ACC112 (cell line): ENCODE results near the gene BUD23.
"Not testable (repeated sequence)": the region's sequence is repeated elsewhere in the genome, so short reads cannot be mapped to it uniquely, and the experiment has no call there.

ENCODE experiments used
- H2AFZ ChIP-seq: fragments of 200-600 bp; sonication (generic); one replicate; pipeline ENCODE4 v1.6.0; 2017; ENCODE audit warnings: antibody characterized with exemption, low read length; ENCODE audit not compliant: unreplicated experiment
- H3K27ac ChIP-seq: fragments of 200-600 bp; sonication (generic); 2 replicates; pipeline ENCODE4 v1.5.1; 2014; ENCODE audit warnings: low read depth, mild to moderate bottlenecking, antibody characterized with exemption, low read length, moderate library complexity
- H3K27me3 ChIP-seq: fragments of 200-600 bp; sonication (generic); 2 replicates; pipeline ENCODE4 v1.6.1; 2014; ENCODE audit warnings: mild to moderate bottlenecking, antibody characterized with exemption, low read length, moderate library complexity, mixed read lengths; ENCODE audit not compliant: insufficient read depth
- H3K36me3 ChIP-seq: fragments of 200-600 bp; sonication (generic); 2 replicates; pipeline ENCODE4 v1.6.1; 2016; ENCODE audit warnings: mild to moderate bottlenecking, antibody characterized with exemption, low read length, moderate library complexity, mixed read lengths; ENCODE audit not compliant: insufficient read depth
- H3K4me1 ChIP-seq: fragments of 200-600 bp; sonication (generic); one replicate; pipeline ENCODE4 v1.6.1; 2016; ENCODE audit warnings: low read length, mixed read lengths; ENCODE audit not compliant: insufficient read depth, unreplicated experiment, control insufficient read depth
- H3K4me3 ChIP-seq: fragments of 200-600 bp; sonication (generic); 2 replicates; pipeline ENCODE4 v1.5.1; 2014; ENCODE audit warnings: mild to moderate bottlenecking, low read depth, low read length
- H3K79me2 ChIP-seq: fragments of 200-600 bp; sonication (generic); one replicate; pipeline ENCODE4 v1.6.0; 2016; ENCODE audit warnings: low read length; ENCODE audit not compliant: control insufficient read depth, unreplicated experiment, insufficient read depth

Gene BUD23

GRCh38 chr7:73648593-73649332 is 34.6 kb upstream of the BUD23 start:
- Histone ChIP-seq H3K27me3 (peaks cover 55% of the 10 kb centered on the region), H3K36me3 (no peaks in the 10 kb centered on the region), H3K79me2 (no peaks in the 10 kb centered on the region), H2AFZ (no peak overlapping the region), H3K4me1 (no peaks in the 10 kb centered on the region), H3K4me3 (peak overlapping the region; percentile 71; the same call in 1 of the 2 replicates), H3K27ac (no peak overlapping the region)

- Histone ChIP-seq H3K27ac (no peak overlapping the region), H2AFZ (no peak overlapping the region), H3K79me2 (no peaks in the 10 kb centered on the region), H3K36me3 (no peaks in the 10 kb centered on the region), H3K27me3 (peaks cover 52% of the 10 kb centered on the region), H3K4me3 (no peak overlapping the region), H3K4me1 (no peaks in the 10 kb centered on the region)
These were observed 33.8 kb upstream of the BUD23 start for GRCh38 chr7:73649576-73649975.

- Histone ChIP-seq H3K4me3 (no peak overlapping the region), H2AFZ (no peak overlapping the region), H3K27ac (no peak overlapping the region), H3K36me3 (no peaks in the 10 kb centered on the region), H3K79me2 (no peaks in the 10 kb centered on the region), H3K27me3 (peaks cover 50% of the 10 kb centered on the region), H3K4me1 (no peaks in the 10 kb centered on the region)
These were observed 32.9 kb upstream of the BUD23 start for GRCh38 chr7:73650524-73650923.

- Histone ChIP-seq H3K27me3 (peaks cover 36% of the 10 kb centered on the region), H3K79me2 (no peaks in the 10 kb centered on the region), H3K4me3 (no peak overlapping the region), H3K27ac (no peak overlapping the region), H3K36me3 (no peaks in the 10 kb centered on the region), H2AFZ (no peak overlapping the region), H3K4me1 (no peaks in the 10 kb centered on the region)
These were observed 30.9 kb upstream of the BUD23 start for GRCh38 chr7:73652541-73652949.

GRCh38 chr7:73655309-73655708 is 28.1 kb upstream of the BUD23 start:
- H3K79me2 ChIP-seq, H2AFZ ChIP-seq, H3K4me1 ChIP-seq, H3K36me3 ChIP-seq, H3K27ac ChIP-seq, H3K4me3 ChIP-seq: not testable (repeated sequence)
- peaks cover 14% of the 10 kb centered on the region; the same call in 1 of the 2 replicates for H3K27me3 ChIP-seq

- H3K4me1 ChIP-seq, result no peaks in the 10 kb centered on the region
- no peaks in the 10 kb centered on the region for H3K79me2 ChIP-seq
- H3K36me3 ChIP-seq, result no peaks in the 10 kb centered on the region
- no peak overlapping the region for H3K27ac ChIP-seq
- no peak overlapping the region for H2AFZ ChIP-seq
- no peak overlapping the region for H3K4me3 ChIP-seq
- H3K27me3 ChIP-seq, result no peaks in the 10 kb centered on the region
These were observed 23.4 kb upstream of the BUD23 start for GRCh38 chr7:73659983-73660382.

GRCh38 chr7:73660594-73660993 is 22.8 kb upstream of the BUD23 start:
- not testable (repeated sequence) for H3K36me3 ChIP-seq, H3K79me2 ChIP-seq, H3K27ac ChIP-seq, H3K27me3 ChIP-seq, H3K4me1 ChIP-seq, H3K4me3 ChIP-seq, H2AFZ ChIP-seq

GRCh38 chr7:73663033-73663432 is 20.4 kb upstream of the BUD23 start:
- Histone ChIP-seq H3K27me3 (0 out of 2 replicates have a peak, but pooled peaks cover 4% of the 10 kb centered on the region), H3K36me3 (no peaks in the 10 kb centered on the region), H3K4me1 (no peaks in the 10 kb centered on the region), H3K79me2 (no peaks in the 10 kb centered on the region), H3K4me3 (no peak overlapping the region), H2AFZ (no peak overlapping the region), H3K27ac (no peak overlapping the region)

GRCh38 chr7:73667344-73668102 is 15.9 kb upstream of the BUD23 start, which contains the start of gene VPS37D:
Gene VPS37D, plus strand, starts transcription at chr7:73667831. Its CDS starts 128 bp downstream, at chr7:73667959.
- peaks cover 6% of the 10 kb centered on the region for H3K4me1 ChIP-seq
- H3K27me3 ChIP-seq, result 0 out of 2 replicates have a peak, but pooled peaks cover 4% of the 10 kb centered on the region
- H3K27ac ChIP-seq, result no peak within 1 kb of the TSS
- H2AFZ ChIP-seq, result peak within 1 kb of the TSS; percentile 85
- peak within 1 kb of the TSS; percentile 73 for H3K4me3 ChIP-seq
- no peaks in the 10 kb centered on the region for H3K79me2 ChIP-seq
- H3K36me3 ChIP-seq, result no peaks in the 10 kb centered on the region

- Histone ChIP-seq H3K4me1 (peaks cover 6% of the 10 kb centered on the region), H3K27me3 (0 out of 2 replicates have a peak, but pooled peaks cover 4% of the 10 kb centered on the region), H3K4me3 (peak overlapping the region; percentile 73), H3K36me3 (no peaks in the 10 kb centered on the region), H3K79me2 (no peaks in the 10 kb centered on the region), H3K27ac (no peak overlapping the region), H2AFZ (peak overlapping the region; percentile 85)
These were observed 15.1 kb upstream of the BUD23 start for GRCh38 chr7:73668103-73668885.
